Mesenchymal stem cell (in vitro differentiated cells and primary cell): ENCODE measurements around the gene RTL1.
A peak's percentile ranks its signal among the peaks of the same experiment; 100 is the strongest.

ENCODE experiments used
- DNase-seq: peaks from one replicate; pipeline ENCODE4 v3.0.0-alpha.2; 2013
- H2AFZ ChIP-seq: one replicate; pipeline ENCODE4 v1.6.1; 2013; ENCODE audit warnings: low read depth, mild to moderate bottlenecking, control low read depth, inconsistent platforms, low read length, moderate library complexity
- H2AK5ac ChIP-seq: 2 replicates; pipeline ENCODE4 v1.6.1; 2013; ENCODE audit warnings: low read length, moderate library complexity, mild to moderate bottlenecking, inconsistent platforms; ENCODE audit not compliant: severe bottlenecking
- H2BK120ac ChIP-seq: one replicate; pipeline ENCODE4 v1.6.1; 2013; ENCODE audit warnings: low read depth, mild to moderate bottlenecking, inconsistent platforms, low read length, moderate library complexity
- H2BK12ac ChIP-seq, 2 experiments: one replicate each; pipeline ENCODE4 v1.6.1; 2013; ENCODE audit warnings: inconsistent platforms in 2 of 2, low read length in 2 of 2, mild to moderate bottlenecking in 2 of 2, moderate library complexity in 2 of 2, control low read depth in 1 of 2
- H2BK15ac ChIP-seq: one replicate; pipeline ENCODE4 v1.6.1; 2013; ENCODE audit warnings: mild to moderate bottlenecking, low read depth, inconsistent platforms; ENCODE audit not compliant: poor library complexity, severe bottlenecking
- H2BK5ac ChIP-seq: 2 replicates; pipeline ENCODE4 v1.6.1; 2013; ENCODE audit warnings: low read depth, mild to moderate bottlenecking, low read length, control low read depth, inconsistent platforms; ENCODE audit not compliant: poor library complexity, severe bottlenecking
- H3K14ac ChIP-seq, 2 experiments: one replicate each; pipeline ENCODE4 v1.6.1; 2013; ENCODE audit warnings: inconsistent platforms in 2 of 2, low read length in 2 of 2, control low read depth in 1 of 2, mild to moderate bottlenecking in 1 of 2, moderate library complexity in 1 of 2
- H3K18ac ChIP-seq, 2 experiments: one replicate each; pipeline ENCODE4 v1.6.1; 2013; ENCODE audit warnings: inconsistent platforms in 2 of 2, low read length in 2 of 2, control low read depth in 1 of 2, low read depth in 1 of 2, mild to moderate bottlenecking in 1 of 2
- H3K23ac ChIP-seq, 2 experiments: one replicate each; pipeline ENCODE4 v1.6.1; 2013; ENCODE audit warnings: inconsistent platforms in 2 of 2, low read length in 2 of 2, mild to moderate bottlenecking in 2 of 2, moderate library complexity in 2 of 2, control low read depth in 1 of 2
- H3K27ac ChIP-seq: 2 replicates; pipeline ENCODE4 v1.5.1; 2013; ENCODE audit warnings: mild to moderate bottlenecking, moderate library complexity, low read length, control low read depth, inconsistent platforms; ENCODE audit not compliant: poor library complexity, severe bottlenecking
- H3K27me3 ChIP-seq, 2 experiments: 2 replicates each; pipeline versions ENCODE4 v1.6.1 to v1.7.0; 2013; ENCODE audit warnings: low read length in 2 of 2, mild to moderate bottlenecking in 2 of 2, moderate library complexity in 2 of 2, control low read depth in 1 of 2, inconsistent platforms in 1 of 2; ENCODE audit not compliant: control insufficient read depth in 1 of 2, insufficient read depth in 1 of 2
- H3K36me3 ChIP-seq, 2 experiments: 2 replicates each; pipeline versions ENCODE4 v1.6.1 to v1.7.0; 2013; ENCODE audit warnings: low read length in 2 of 2, control low read depth in 1 of 2, inconsistent platforms in 1 of 2, low read depth in 1 of 2, mild to moderate bottlenecking in 1 of 2; ENCODE audit not compliant: insufficient read depth in 2 of 2, control insufficient read depth in 1 of 2
- H3K4ac ChIP-seq, 2 experiments: one replicate each; pipeline ENCODE4 v1.6.1; 2013; ENCODE audit warnings: inconsistent platforms in 2 of 2, low read length in 2 of 2, mild to moderate bottlenecking in 2 of 2, moderate library complexity in 2 of 2, control low read depth in 1 of 2, low read depth in 1 of 2
- H3K4me1 ChIP-seq: 2 replicates; pipeline ENCODE4 v1.6.1; 2013; ENCODE audit warnings: low read depth, low read length, control low read depth; ENCODE audit not compliant: control insufficient read depth, insufficient read depth
- H3K4me2 ChIP-seq: 2 replicates; pipeline ENCODE4 v1.6.1; 2013; ENCODE audit warnings: low read length, mild to moderate bottlenecking, inconsistent platforms; ENCODE audit not compliant: poor library complexity, severe bottlenecking
- H3K4me3 ChIP-seq, 2 experiments: 2 replicates each; pipeline versions ENCODE4 v1.5.1 to v1.7.0; 2013; ENCODE audit warnings: low read length in 2 of 2, mild to moderate bottlenecking in 2 of 2, control low read depth in 1 of 2, low read depth in 1 of 2; ENCODE audit not compliant: insufficient read depth in 1 of 2
- H3K79me1 ChIP-seq: replicated peaks from 2 replicates; pipeline ENCODE4 v1.6.1; 2013; ENCODE audit warnings: mild to moderate bottlenecking, control low read depth, low read length, inconsistent platforms; ENCODE audit not compliant: poor library complexity, severe bottlenecking
- H3K9ac ChIP-seq: 2 replicates; pipeline ENCODE4 v1.7.0; 2013; ENCODE audit warnings: mild to moderate bottlenecking, low read length, moderate library complexity
- H3K9me3 ChIP-seq: 2 replicates; pipeline ENCODE4 v1.7.0; 2013; ENCODE audit warnings: mild to moderate bottlenecking, low read length; ENCODE audit not compliant: control insufficient read depth
- H4K8ac ChIP-seq: one replicate; pipeline ENCODE4 v1.6.1; 2013; ENCODE audit warnings: inconsistent platforms, mild to moderate bottlenecking, low read length, moderate library complexity
- H4K91ac ChIP-seq: one replicate; pipeline ENCODE4 v1.6.1; 2013; ENCODE audit warnings: mild to moderate bottlenecking, low read length, inconsistent platforms
- WGBS: methylation state at CpG from one replicate; pipeline ENCODE4 v1.1.7; 2013; ENCODE audit warnings: mixed read lengths; 5-methylcytosine and 5-hydroxymethylcytosine counted together

Gene RTL1

DNA sequence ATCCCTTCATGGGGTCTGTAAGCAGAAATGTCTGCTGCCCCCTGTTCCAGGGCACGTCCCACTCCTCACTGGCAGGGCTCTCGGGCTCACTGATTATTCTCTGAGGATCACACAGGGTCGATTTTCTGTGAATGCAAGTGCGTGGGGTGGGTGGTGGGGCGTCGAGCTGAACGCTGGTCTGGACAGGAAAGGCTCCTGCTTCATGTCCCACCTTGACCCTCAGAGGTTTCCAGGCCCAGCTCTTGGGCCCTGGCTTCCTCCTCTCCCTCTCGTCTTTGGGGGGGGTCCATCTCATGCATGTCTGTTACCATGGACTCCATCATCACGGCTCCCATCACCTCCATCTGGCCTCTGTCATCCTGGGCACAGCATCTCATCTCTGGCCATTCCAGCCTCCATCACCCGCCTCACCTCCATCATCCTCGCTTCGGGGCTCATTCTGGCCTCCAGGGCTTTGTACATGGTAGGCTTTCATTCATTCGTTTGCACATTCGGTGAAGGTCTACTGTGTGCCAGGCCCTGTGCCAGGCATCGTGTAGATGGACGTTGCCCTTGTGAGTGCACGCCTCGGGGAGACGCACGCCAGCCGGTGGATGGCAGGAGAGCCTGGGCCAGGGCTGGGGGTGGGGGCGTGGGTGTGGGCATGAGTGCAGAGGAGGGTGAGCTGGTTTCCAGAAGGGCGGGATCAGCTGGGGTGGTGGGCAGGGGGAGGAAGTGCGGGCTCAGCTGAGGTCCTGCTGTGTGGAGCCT, 34.7 kb downstream of the RTL1 start:
- H2AK5ac ChIP-seq, result no peak overlapping the region
- no peaks in the 10 kb centered on the region for H3K9me3 ChIP-seq
- H3K23ac ChIP-seq, result no peak overlapping the region
- no peaks in the 10 kb centered on the region for H3K79me1 ChIP-seq
- no peak overlapping the region for H3K4me2 ChIP-seq
- H3K18ac ChIP-seq, result no peak overlapping the region
- peaks cover 0 to 20% of the 10 kb centered on the region in 2 experiments for H3K36me3 ChIP-seq
- no peak overlapping the region for H2BK15ac ChIP-seq
- H2BK120ac ChIP-seq, result no peak overlapping the region
- H3K27ac ChIP-seq, result no peak overlapping the region
- DNase-seq, result no peak
- H4K8ac ChIP-seq, result no peak overlapping the region
- H3K27me3 ChIP-seq, result peaks cover 3 to 20% of the 10 kb centered on the region in 2 experiments
- no peak overlapping the region for H3K14ac ChIP-seq
- H3K4ac ChIP-seq, result no peak overlapping the region
- no peak overlapping the region for H3K4me3 ChIP-seq
- H3K4me1 ChIP-seq, result peaks cover 1% of the 10 kb centered on the region
- H2BK12ac ChIP-seq, result no peak overlapping the region
- H2AFZ ChIP-seq, result no peak overlapping the region
- H2BK5ac ChIP-seq, result no peak overlapping the region
- WGBS, result 87% methylated on average over 14 of the region's 24 CpGs
- no peak overlapping the region for H4K91ac ChIP-seq
- H3K9ac ChIP-seq, result no peak overlapping the region

DNA sequence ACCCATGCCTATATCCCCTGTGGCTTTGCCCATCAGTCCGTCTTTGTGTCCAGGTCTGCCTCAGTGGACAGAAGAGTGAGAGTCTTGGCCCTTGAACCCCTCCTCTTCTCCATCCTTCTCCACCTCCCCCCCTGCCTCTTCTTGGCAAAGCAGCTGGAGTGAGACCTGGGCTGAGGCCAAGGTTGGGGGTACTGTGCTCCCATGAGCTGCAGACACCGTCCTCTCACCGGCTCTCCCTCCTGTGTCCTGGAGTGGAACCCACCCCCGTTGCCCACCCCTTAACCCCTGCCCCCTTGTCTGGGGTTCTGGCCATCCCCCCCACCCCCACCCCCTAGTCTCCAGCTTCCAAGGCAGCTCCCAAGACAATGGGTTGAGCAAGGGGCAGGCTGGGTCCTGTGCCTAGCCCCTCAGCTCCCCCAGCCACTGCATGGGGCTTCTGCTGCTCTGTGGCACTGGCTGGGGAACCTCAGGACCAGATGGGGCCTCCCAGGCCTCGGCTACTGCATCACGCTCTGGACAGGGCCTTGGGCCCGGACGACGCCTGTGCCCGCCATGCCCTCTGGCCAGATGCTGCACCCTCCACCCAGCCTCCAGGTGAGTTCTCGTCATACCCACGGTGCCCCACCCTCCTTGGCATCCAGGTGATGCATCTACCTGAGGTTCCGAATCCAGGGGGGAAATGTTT, 35.7 kb downstream of the RTL1 start:
- H3K4me2 ChIP-seq, result no peak overlapping the region
- no peak overlapping the region for H2BK12ac ChIP-seq
- WGBS, result 96% methylated on average over 12 of the region's 13 CpGs
- H3K27ac ChIP-seq, result no peak overlapping the region
- H2BK120ac ChIP-seq, result no peak overlapping the region
- no peak overlapping the region for H3K18ac ChIP-seq
- DNase-seq, result no peak
- H2BK5ac ChIP-seq, result no peak overlapping the region
- no peaks in the 10 kb centered on the region for H3K79me1 ChIP-seq
- peaks cover 0 to 28% of the 10 kb centered on the region in 2 experiments for H3K36me3 ChIP-seq
- no peak overlapping the region for H3K4ac ChIP-seq
- peaks cover 8 to 23% of the 10 kb centered on the region in 2 experiments for H3K27me3 ChIP-seq
- no peak overlapping the region for H4K91ac ChIP-seq
- no peak overlapping the region for H2AFZ ChIP-seq
- H3K4me3 ChIP-seq, result no peak overlapping the region
- no peak overlapping the region for H3K14ac ChIP-seq
- H3K23ac ChIP-seq, result no peak overlapping the region
- no peaks in the 10 kb centered on the region for H3K9me3 ChIP-seq
- no peak overlapping the region for H2BK15ac ChIP-seq
- H2AK5ac ChIP-seq, result no peak overlapping the region
- peaks cover 1% of the 10 kb centered on the region for H3K4me1 ChIP-seq
- no peak overlapping the region for H3K9ac ChIP-seq
- H4K8ac ChIP-seq, result no peak overlapping the region

DNA sequence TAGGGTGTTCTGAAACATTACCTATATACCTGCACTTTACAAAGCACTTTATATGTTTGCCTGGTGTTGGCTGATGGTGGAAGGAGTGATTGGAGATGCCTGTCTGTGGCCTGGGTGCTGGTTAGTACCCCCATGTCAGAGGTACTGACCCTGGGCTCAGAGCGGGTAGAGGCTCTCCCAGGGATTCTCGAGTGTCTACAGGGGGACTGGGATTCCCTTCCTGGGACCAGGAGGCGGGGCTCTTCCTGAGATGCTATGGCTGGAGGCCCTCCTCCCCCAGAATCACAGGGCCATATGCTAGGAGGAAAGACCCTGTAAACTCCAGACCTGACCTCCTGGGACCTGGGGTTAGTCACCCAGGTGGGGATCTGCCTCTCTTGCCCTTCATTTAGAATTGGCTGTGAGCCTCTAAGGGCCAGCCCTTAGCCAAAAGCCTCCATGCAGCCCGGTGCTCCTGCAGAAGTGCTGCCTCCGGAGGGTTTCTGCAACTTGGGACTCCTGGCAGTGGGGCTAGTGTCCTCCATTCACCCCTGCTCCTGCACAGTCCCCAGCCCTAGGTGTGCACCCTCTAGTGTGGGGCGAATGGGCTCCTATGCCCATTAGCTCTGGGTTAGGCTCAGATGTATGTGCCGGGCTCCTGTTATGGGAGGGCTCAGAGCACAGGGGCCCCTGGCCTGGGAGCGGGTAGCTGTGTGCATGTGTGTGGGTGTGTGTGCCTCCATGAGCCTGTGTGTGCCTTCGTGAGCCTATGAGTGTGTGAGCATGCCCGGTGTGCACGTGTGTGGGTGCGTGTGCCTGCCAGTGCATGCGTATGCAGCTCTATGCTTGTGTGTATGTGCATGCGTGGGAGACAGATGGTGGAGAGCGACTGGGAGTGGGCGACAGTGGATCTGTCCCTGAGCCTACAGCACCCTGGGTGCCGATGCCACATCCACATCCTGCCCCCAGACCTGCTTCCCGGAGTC, 36.6 kb downstream of the RTL1 start:
- Histone ChIP-seq H2AFZ (no peak overlapping the region), H2BK5ac (no peak overlapping the region), H3K36me3 (peaks cover 0 to 37% of the 10 kb centered on the region in 2 experiments), H3K18ac (no peak overlapping the region), H3K14ac (peak overlapping the region in 1 of 2 experiments; percentile 18), H3K9me3 (no peaks in the 10 kb centered on the region), H2AK5ac (no peak overlapping the region), H2BK15ac (no peak overlapping the region), H3K4me2 (no peak overlapping the region), H3K4ac (no peak overlapping the region), H4K91ac (peak overlapping the region; percentile 16), H3K9ac (no peak overlapping the region), H4K8ac (no peak overlapping the region), H2BK12ac (no peak overlapping the region), H3K27me3 (peaks cover 10 to 23% of the 10 kb centered on the region in 2 experiments), H3K23ac (no peak overlapping the region), H3K4me3 (no peak overlapping the region), H3K27ac (no peak overlapping the region), H3K4me1 (peaks cover 1% of the 10 kb centered on the region), H3K79me1 (no peaks in the 10 kb centered on the region), H2BK120ac (no peak overlapping the region)
- no peak for DNase-seq
- 95% methylated on average over 18 of the region's 18 CpGs for WGBS
